ENCODE data around the gene PCDHB12.
"Not testable (repeated sequence)": the region's sequence is repeated elsewhere in the genome, so short reads cannot be mapped to it uniquely, and the experiment has no call there.

The PCDHB12 gene

DNA sequence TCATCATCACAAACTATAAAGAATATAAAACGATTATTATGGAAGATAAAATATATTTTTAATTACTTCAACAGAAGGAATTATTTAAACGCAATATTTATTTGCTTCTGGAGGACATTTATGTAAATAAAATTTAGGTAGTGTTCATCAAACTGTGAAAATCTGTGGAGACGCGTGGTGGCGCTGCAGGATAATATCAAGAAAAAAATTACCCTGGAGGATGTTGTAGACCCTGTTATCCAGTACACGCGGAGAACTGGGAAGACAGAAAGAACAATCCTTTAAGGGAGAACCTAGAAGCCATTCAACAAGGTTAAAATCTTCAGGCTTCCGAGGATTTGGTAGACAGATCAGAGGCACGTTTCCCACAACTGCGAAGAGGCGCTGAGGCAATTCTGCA, at the start of gene PCDHB12:
PCDHB12 (plus strand) TSS at position 242 of the 400 bp plus-strand sequence. CDS start 189 bp downstream, outside the sequence.
- no peak for DNase-seq

- no peak for DNase-seq
Observed at GRCh38 chr5:141172381-141173204, 35.9 kb upstream of the PCDHB12 start, which contains the start of gene PCDHB7. TSS of gene PCDHB7 (plus strand) at chr5:141172644. CDS start at chr5:141172836, 192 bp downstream.

DNA sequence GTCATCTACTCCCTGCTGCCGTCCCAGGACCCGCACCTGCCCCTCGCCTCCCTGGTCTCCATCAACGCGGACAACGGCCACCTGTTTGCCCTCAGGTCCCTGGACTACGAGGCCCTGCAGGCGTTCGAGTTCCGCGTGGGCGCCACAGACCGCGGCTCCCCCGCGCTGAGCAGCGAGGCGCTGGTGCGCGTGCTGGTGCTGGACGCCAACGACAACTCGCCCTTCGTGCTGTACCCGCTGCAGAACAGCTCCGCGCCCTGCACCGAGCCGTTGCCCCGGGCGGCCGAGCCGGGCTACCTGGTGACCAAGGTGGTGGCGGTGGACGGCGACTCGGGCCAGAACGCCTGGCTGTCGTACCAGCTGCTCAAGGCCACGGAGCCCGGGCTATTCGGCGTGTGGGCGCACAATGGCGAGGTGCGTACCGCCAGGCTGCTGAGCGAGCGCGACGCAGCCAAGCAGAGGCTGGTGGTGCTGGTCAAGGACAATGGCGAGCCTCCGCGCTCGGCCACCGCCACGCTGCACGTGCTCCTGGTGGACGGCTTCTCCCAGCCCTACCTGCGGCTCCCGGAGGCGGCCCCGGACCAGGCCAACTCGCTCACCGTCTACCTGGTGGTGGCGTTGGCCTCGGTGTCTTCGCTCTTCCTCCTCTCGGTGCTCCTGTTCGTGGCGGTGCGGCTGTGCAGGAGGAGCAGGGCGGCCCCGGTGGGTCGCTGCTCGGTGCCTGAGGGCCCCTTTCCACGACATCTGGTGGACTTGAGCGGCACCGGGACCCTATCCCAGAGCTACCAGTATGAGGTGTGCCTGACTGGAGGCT, 34.0 kb upstream of the PCDHB12 start:
- DNase-seq, result not testable (repeated sequence)

DNA sequence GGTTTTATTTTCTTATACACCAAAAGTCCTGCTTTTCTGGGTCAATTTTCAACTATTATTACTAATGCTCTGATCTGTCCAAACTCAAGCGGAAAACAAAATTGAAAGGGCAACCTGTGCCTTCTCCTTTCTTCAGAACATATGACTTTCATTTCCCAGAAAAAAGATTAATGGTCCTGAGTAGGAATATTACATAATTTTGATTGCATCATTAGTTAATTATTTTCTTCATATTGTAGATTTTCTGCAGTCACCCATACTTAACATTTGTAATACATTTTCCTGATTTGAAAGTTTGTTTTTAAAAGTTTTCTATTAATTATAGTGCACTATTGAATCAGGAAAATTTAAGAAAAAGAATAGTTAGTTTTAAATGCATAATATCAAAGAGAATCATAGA, 32.6 kb upstream of the PCDHB12 start:
- DNase-seq, result no peak

GRCh38 chr5:141177577-141178191, 30.8 kb upstream of the PCDHB12 start, which contains the start of gene PCDHB8:
TSS of gene PCDHB8 (plus strand) at chr5:141177790. CDS start at chr5:141178035, 245 bp downstream.
- DNase-seq, result not testable (repeated sequence)

DNA sequence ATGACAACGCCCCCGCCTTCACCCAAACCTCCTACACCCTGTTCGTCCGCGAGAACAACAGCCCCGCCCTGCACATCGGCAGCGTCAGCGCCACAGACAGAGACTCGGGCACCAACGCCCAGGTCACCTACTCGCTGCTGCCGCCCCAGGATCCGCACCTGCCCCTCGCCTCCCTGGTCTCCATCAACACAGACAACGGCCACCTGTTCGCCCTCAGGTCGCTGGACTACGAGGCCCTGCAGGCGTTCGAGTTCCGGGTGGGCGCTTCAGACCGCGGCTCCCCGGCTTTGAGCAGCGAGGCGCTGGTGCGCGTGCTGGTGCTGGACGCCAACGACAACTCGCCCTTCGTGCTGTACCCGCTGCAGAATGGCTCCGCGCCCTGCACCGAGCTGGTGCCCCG, 29.1 kb upstream of the PCDHB12 start:
- not testable (repeated sequence) for DNase-seq

DNA sequence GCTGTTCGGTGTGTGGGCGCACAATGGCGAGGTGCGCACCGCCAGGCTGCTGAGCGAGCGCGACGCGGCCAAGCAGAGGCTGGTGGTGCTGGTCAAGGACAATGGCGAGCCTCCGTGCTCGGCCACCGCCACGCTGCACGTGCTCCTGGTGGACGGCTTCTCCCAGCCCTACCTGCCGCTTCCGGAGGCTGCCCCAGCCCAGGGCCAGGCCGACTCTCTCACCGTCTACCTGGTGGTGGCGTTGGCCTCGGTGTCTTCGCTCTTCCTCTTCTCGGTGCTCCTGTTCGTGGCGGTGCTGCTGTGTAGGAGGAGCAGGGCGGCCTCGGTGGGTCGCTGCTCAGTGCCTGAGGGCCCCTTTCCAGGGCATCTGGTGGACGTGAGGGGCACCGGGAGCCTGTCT, 28.6 kb upstream of the PCDHB12 start:
- DNase-seq, result not testable (repeated sequence)

DNA sequence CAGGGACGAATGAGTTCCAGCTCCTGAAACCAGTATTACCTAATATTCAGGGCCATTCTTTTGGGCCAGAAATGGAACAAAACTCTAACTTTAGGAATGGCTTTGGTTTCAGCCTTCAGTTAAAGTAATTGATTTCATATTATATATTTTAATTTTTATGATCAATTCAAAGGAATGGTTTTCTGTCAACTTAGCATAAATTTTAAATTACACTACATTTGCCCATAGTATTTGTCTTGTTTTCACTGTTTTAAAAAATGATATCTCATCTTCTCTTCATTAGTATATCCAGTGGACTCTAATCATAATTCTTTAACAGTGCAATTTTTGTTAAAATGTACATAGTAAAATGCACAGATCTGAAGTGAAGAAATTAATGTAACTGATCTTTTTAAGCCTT, 28.2 kb upstream of the PCDHB12 start:
- DNase-seq, result no peak

- DNase-seq, result no peak
Observed at GRCh38 chr5:141182248-141182647, 26.3 kb upstream of the PCDHB12 start, which contains the start of gene PCDHB16. TSS of gene PCDHB16 (plus strand) at chr5:141182387. CDS start at chr5:141182560, 173 bp downstream.

DNA sequence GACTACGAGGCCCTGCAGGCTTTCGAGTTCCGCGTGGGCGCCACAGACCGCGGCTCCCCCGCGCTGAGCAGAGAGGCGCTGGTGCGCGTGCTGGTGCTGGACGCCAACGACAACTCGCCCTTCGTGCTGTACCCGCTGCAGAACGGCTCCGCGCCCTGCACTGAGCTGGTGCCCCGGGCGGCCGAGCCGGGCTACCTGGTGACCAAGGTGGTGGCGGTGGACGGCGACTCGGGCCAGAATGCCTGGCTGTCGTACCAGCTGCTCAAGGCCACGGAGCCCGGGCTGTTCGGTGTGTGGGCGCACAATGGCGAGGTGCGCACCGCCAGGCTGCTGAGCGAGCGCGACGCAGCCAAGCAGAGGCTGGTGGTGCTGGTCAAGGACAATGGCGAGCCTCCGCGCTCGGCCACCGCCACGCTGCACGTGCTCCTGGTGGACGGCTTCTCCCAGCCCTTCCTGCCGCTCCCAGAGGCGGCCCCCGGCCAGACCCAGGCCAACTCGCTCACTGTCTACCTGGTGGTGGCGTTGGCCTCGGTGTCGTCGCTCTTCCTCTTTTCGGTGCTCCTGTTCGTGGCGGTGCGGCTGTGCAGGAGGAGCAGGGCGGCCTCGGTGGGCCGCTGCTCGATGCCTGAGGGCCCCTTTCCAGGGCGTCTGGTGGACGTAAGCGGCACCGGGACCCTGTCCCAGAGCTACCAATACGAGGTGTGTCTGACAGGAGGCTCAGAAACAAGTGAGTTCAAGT, 24.2 kb upstream of the PCDHB12 start:
- DNase-seq, result not testable (repeated sequence)

GRCh38 chr5:141186897-141187512, 21.5 kb upstream of the PCDHB12 start, which contains the start of gene PCDHB9:
TSS of gene PCDHB9 (plus strand) at chr5:141187161. CDS start at chr5:141187319, 158 bp downstream.
- no peak for DNase-seq

- DNase-seq, result not testable (repeated sequence)
Observed at GRCh38 chr5:141188682-141189081, 19.8 kb upstream of the PCDHB12 start.

GRCh38 chr5:141189131-141189530, 19.4 kb upstream of the PCDHB12 start:
- DNase-seq, result not testable (repeated sequence)

- DNase-seq, result no peak
Observed at GRCh38 chr5:141192110-141192725, 16.3 kb upstream of the PCDHB12 start, which contains the start of gene PCDHB10. TSS of gene PCDHB10 (plus strand) at chr5:141192353. CDS start at chr5:141192553, 200 bp downstream.

DNA sequence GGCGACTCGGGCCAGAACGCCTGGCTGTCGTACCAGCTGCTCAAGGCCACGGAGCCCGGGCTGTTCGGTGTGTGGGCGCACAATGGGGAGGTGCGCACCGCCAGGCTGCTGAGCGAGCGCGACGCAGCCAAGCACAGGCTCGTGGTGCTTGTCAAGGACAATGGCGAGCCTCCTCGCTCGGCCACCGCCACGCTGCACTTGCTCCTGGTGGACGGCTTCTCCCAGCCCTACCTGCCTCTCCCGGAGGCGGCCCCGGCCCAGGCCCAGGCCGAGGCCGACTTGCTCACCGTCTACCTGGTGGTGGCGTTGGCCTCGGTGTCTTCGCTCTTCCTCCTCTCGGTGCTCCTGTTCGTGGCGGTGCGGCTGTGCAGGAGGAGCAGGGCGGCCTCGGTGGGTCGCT, 14.2 kb upstream of the PCDHB12 start:
- DNase-seq, result not testable (repeated sequence)

- DNase-seq, result no peak
Observed at GRCh38 chr5:141196363-141196762, 12.2 kb upstream of the PCDHB12 start.

DNA sequence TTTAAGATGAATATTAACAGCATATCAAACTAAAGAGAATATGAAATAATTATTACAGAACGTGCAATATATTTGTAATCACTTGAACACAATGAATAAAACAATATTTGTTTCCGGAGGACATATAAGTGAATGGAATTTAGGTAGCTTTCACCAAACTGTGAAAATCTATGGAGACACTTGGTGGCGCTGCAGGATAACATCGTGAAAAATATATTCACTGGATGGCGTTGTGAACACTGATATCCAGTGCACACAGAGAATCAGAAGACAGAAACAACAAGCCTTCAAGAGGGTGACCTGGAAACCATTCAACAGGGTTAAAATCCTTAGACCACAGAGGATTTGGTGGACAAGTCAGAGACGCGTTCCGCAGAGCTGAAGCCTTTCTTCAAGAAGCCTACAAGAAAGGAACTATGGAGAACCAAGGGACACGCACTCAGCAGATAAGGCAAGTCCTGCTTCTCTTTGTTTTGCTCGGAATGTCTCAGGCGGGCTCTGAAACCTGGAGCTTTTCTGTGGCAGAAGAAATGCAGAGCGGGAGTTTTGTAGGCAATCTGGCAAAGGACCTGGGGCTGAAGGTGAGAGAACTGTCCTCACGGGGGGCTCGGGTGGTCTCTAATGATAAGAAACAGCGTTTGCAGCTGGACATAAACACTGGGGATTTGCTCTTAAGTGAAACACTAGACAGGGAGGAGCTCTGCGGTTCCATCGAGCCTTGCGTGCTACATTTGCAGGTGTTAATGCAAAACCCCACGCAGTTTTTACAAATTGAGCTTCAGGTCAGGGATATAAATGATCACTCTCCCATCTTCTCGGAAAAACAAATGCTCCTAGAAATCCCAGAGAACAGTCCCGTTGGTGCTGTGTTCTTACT, 8.9 kb upstream of the PCDHB12 start, which contains the start of gene PCDHB11:
PCDHB11 (plus strand) TSS at position 269 of the 877 bp plus-strand sequence; CDS start at position 417, 148 bp downstream.
- DNase-seq, result no peak

DNA sequence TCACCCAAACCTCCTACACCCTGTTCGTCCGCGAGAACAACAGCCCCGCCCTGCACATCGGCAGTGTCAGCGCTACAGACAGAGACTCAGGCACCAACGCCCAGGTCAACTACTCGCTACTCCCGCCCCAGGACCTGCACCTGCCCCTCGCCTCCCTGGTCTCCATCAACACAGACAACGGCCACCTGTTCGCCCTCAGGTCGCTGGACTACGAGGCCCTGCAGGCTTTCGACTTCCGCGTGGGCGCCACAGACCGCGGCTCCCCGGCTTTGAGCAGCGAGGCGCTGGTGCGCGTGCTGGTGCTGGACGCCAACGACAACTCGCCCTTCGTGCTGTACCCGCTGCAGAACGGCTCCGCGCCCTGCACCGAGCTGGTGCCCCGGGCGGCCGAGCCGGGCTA, 7.4 kb upstream of the PCDHB12 start:
- not testable (repeated sequence) for DNase-seq

- DNase-seq, result not testable (repeated sequence)
Observed at GRCh38 chr5:141201646-141202045, 6.9 kb upstream of the PCDHB12 start.

DNA sequence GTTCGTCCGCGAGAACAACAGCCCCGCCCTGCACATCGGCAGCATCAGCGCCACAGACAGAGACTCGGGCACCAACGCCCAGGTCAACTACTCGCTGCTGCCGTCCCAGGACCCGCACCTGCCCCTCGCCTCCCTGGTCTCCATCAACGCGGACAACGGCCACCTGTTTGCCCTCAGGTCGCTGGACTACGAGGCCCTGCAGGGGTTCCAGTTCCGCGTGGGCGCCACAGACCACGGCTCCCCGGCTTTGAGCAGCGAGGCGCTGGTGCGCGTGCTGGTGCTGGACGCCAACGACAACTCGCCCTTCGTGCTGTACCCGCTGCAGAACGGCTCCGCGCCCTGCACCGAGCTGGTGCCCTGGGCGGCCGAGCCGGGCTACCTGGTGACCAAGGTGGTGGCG, 1.8 kb downstream of the PCDHB12 start:
- DNase-seq, result not testable (repeated sequence)

Data from NCI-H2171 (cell line).